HG02642 (cell line): Measurements from ENCODE around the gene KRTAP5-7.
"Not testable (repeated sequence)": the region's sequence is repeated elsewhere in the genome, so short reads cannot be mapped to it uniquely, and the experiment has no call there.

Experiments
- ATAC-seq: cut with Tn5 transposase; IDR thresholded peaks from one replicate; pipeline ENCODE4 v1.9.1; 2021; ENCODE audit warnings: mild to moderate bottlenecking; ENCODE audit not compliant: unreplicated experiment, poor library complexity

Gene KRTAP5-7

DNA sequence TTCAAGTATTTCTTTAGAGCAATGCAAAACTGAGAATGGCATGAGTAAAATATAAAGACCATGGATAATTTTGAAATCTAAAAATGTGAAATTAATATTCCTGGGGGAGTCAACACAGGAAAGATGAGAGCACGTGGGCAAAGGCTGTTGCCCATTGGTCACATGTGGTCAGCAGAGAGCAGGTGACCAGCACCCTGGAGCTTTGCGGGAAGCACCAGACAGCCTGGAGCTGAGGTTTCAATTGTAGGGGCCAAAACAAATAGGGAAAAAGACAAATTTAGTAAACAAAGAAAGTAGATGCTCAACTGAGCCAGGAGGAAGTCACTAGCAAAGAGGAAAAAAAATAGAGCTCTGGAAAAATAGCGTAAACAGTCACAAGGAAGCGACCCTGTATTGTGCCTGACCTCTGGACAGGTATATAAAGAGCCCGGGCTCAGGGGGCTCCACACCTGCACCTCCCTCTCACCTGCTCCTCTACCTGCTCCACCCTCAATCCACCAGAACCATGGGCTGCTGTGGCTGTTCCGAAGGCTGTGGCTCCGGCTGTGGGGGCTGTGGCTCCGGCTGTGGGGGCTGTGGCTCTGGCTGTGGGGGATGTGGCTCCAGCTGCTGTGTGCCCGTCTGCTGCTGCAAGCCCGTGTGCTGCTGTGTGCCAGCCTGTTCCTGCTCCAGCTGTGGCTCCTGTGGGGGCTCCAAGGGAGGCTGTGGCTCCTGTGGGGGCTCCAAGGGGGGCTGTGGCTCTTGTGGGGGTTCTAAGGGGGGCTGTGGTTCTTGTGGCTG is at the start of gene KRTAP5-7:
Gene KRTAP5-7, plus strand, starts transcription at position 472 of the 780 bp plus-strand sequence. Its CDS starts 34 bp downstream, at position 506.
- not testable (repeated sequence) for ATAC-seq

GRCh38 chr11:71477641-71478527 is 49.2 kb upstream of the KRTAP5-7 start:
- no peak for ATAC-seq

DNA sequence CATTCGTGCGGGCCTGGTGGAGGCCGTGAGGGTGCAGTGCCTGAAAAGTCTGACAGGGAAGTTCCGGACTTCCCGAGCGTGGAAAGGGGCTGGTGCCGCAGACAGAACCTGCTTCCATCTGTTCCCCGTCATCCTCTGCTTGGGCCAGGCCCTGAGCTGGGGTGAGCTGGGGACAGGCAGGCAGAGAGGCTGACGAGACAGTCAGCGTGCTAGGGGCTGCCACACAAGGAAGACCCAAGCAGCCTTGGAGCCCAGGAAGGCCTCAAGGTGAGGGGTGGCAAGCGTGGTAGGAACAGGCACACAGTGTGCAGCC is 48.6 kb upstream of the KRTAP5-7 start:
- no peak for ATAC-seq

DNA sequence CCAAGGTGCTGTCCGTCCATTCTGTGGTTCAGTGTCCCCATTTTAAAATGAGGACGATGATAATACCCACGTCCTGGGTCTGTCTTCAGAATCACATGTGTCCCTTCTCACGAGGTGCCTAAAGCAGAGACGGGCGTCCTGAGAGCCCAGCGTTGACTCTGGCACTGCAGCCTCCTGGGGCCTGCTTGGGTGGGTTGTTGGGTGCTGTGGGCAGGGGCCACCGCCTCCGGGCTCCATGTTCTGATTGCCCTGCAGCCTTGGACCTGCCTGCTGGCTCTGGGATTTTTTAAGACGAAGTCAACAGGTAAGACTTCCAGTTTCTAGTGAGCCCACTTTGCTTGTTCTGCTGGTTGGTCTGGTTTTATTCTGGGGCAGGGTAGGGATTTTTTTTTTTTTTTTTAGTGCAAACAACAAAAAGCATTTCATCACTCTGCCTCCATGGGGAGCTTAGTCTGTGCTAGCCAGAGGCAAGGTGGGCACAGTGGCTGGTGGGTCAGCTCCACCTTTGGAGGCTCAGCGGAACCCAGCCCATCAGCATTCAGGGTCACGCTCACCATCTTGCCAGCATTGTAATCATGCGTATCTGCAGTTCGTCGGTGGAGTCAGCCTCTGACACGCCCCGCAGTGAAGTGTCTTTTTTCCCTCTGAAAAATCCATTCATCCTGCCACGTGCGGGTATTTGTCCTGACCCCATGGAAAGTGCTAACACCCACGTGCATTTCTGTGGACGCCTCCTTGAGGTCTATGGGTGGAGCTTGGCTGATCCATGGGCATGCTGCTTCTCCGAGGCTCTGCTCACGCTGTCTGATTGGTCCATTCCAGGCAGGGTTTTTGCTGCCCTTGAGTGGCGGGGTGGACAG is 45.7 kb upstream of the KRTAP5-7 start:
- no peak for ATAC-seq

GRCh38 chr11:71482216-71482615 is 44.9 kb upstream of the KRTAP5-7 start:
- ATAC-seq = no peak

DNA sequence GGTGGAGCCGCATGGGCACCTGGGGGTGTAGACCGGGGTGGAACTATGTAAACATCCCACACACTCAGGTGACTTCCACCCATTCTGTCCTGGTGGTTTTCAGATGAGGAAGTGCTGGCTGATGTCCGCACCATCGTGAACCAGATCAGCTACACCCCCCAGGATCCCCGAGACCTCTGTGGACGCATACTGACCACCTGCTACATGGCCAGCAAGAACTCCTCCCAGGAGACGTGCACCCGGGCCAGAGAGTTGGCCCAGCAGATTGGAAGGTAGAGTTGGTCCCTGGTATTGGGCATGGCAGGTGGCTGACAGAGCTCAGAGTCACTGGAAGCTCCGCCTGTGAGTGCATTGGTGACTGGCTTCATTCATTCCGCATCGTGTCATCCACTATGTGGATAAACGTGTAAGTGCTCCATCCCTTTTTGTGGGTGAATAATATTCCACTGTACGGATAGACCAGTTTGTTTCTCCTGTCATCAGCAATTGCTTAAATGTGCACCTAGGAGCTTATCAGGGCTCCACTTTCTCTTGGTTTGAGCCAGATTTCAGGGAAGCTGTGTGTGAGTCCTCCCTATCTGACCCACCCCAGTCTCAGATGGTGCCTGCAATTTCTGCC is 44.2 kb upstream of the KRTAP5-7 start:
- no peak for ATAC-seq

GRCh38 chr11:71483692-71484091 is 43.4 kb upstream of the KRTAP5-7 start:
- no peak for ATAC-seq

GRCh38 chr11:71484248-71485062 is 42.6 kb upstream of the KRTAP5-7 start:
- no peak for ATAC-seq

GRCh38 chr11:71485063-71485399 is 42.0 kb upstream of the KRTAP5-7 start:
- ATAC-seq = no peak

DNA sequence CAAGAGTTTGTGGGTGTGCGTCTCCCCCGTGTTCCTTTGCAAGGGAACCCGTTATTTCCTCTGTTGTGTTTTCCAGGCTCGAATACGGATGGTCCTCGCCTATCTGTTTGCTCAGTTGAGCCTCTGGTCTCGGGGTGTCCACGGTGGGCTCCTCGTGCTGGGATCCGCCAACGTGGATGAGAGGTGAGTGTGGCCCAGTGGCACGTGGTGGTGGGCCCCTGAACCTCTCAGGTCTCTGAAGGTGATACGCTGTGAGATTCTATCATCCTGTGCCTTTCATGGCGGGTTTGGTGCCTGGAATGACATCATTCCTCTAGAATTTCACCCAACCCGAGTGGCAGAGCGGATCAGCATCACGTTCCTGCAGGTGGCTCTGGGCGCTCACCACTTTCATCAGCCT is 41.6 kb upstream of the KRTAP5-7 start:
- no peak for ATAC-seq

DNA sequence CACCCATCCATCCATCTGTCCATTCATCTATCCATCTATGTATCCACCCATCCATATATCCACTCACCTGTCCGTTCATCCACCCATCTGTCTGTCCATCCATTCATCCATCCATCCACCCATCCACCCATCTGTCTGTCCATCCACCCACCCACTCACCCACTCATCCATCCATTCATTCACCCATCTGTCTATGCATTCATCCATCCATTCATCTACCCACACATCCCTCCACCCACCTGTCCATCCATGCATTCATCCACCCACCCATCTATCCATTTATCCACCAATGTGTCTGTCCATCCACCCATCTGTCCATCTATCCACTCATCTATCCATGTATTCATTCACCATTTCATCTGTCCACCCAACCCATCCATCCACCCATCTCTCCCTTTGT is 40.7 kb upstream of the KRTAP5-7 start:
- ATAC-seq = no peak

- ATAC-seq = no peak
These were observed 38.3 kb upstream of the KRTAP5-7 start for GRCh38 chr11:71488681-71489270.

DNA sequence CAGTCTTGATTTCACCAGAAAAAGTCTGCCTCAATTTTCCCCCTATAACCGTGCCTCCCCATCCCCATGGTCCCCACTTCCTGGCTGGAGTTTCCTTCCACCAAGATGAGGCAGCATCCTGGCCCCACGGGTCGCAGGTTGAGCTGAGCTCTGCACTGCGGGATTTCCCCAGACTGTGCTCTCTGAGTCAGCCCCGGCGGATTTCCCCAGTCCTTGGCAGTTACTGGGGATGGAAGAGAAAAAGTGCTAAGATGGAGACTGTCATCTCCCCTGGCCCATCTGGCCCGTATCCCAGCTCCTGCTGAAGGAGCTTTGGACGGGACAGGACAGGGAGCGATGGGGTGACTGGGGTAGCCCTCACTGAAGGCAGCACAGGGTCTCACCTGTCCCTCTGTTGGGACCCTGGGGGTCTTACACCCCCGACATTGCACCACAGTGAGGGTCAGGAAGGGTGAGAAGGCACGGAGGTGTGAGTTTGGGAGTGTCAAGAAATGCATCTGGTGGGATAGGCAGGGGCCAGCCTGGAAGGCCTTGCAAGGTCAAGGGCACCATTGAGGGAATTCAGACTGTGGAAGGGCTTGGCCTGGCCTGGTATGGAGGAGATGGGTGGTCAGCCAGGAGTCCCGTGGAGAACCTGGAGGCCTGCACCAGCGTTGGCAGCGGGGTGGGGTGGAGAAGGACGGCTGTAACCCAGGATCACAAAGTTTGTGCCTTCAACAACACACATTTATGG is 37.6 kb upstream of the KRTAP5-7 start:
- ATAC-seq = no peak

DNA sequence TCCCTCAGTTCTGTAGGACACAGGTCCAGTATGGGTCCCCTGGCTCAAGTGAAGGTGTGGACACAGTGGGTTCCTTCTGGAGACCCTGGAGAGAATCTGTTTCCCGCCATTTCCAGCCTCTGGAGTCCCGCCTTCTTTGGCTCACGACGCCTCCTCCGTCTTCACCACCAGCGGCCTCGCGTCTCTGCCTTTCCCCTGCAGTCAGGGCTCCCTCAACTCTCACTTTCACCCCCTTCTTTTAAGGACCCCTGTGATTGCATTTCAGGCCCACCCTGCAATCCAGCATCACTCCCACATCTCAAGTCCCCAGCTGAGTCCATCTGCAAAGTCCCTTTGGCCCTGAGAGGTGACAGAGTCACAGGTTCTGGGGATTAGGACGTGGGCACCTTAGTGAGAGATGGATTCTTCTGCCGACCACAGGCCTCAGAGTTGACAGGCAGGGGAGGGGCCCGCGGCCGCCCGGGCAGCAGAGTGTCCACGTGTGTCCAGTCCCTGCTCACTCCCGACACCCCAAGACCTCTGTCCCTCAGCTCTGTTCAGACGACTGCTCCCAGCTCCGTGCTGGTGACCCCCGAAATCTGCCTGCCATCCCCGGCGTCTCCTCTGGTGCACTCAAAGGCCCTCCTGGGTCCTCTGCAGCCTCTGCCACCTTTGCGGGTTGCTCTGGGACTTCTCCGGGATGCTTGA is 36.9 kb upstream of the KRTAP5-7 start:
- ATAC-seq = no peak

GRCh38 chr11:71490731-71491390 is 36.2 kb upstream of the KRTAP5-7 start:
- ATAC-seq = no peak

DNA sequence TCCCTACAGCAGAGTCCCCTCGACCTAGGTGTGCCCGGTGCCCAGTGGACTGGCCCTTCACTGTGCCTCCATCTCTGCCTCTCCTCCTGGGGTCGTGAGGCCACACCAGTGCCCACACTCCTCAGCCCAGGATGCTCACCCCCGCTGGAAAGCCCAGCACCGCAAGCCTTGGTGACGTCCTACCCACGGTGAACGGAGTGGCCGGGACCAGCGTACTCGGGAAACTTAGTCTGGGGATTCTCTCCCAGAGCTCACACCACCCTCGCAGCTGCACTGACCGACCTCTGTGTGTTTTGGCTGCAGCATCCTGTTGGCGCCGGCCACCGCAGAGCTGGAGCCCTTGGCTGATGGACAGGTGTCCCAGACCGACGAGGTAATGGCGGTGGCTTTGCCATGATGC is 35.5 kb upstream of the KRTAP5-7 start:
- no peak for ATAC-seq

DNA sequence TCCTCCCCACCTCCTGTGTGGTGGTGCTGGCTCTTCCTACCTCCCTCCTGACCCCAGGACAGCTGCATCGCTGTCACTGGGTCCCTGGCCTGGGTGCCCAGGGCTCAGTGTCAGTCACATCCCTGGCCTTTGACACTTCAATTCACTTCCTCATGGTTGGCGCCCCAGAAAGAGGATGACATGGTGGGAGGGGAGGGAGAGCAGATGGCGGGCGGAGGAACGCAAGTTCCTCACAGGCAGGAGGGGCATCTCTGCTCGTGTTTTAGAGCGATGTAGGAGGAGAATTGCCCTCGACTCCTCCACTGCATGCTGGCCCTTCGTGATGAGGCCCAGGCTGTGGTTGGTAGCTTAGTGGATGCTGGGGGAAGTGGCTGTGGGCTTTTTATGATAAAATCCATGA is 35.1 kb upstream of the KRTAP5-7 start:
- ATAC-seq = no peak
